Liver (tissue), 9 donors: ENCODE results near the gene SH3BP5L. TPM values are rescaled to one million over a fixed set of nuclear protein-coding genes. Genes with fewer than 3 reads are reported as not detected.
A peak's percentile ranks its signal among the peaks of the same experiment; 100 is the strongest.

Experiments used
- DNase-seq: peaks from one replicate; pipeline ENCODE4 v3.0.0-alpha.2; 2017; ENCODE audit warnings: low spot score
- H3K27ac ChIP-seq, 2 donors: one replicate each; pipeline ENCODE4 v1.7.0; 2013; ENCODE audit warnings: inconsistent platforms in 2 of 2, low read length in 2 of 2, control low read depth in 1 of 2, low read depth in 1 of 2, mild to moderate bottlenecking in 1 of 2
- H3K27me3 ChIP-seq, 4 donors: one replicate each; pipeline versions ENCODE4 v1.6.1 to v1.7.0; 2013; ENCODE audit warnings: low read length in 3 of 4, inconsistent platforms in 1 of 4, mild to moderate bottlenecking in 1 of 4, moderate library complexity in 1 of 4; ENCODE audit not compliant: control insufficient read depth in 4 of 4, insufficient read depth in 4 of 4
- H3K36me3 ChIP-seq, 4 donors: one replicate each; pipeline versions ENCODE4 v1.6.1 to v1.7.0; 2013; ENCODE audit warnings: low read length in 3 of 4, mild to moderate bottlenecking in 3 of 4, low read depth in 1 of 4, moderate library complexity in 1 of 4; ENCODE audit not compliant: control insufficient read depth in 4 of 4, insufficient read depth in 3 of 4
- H3K4me1 ChIP-seq, 4 donors: one replicate each; pipeline versions ENCODE4 v1.6.1 to v1.7.0; 2013; ENCODE audit warnings: low read length in 3 of 4, mild to moderate bottlenecking in 3 of 4, moderate library complexity in 1 of 4; ENCODE audit not compliant: control insufficient read depth in 4 of 4, insufficient read depth in 4 of 4
- H3K4me3 ChIP-seq, 3 donors: one replicate each; pipeline versions ENCODE4 v1.6.1 to v1.7.0; 2013; ENCODE audit warnings: low read length in 3 of 3, control low read depth in 1 of 3, low read depth in 1 of 3, mild to moderate bottlenecking in 1 of 3
- H3K9ac ChIP-seq, 2 donors: one replicate each; pipeline ENCODE4 v1.7.0; 2013; ENCODE audit warnings: low read length in 2 of 2, mild to moderate bottlenecking in 2 of 2, moderate library complexity in 2 of 2, control low read depth in 1 of 2, low read depth in 1 of 2
- H3K9me3 ChIP-seq, 4 donors: one replicate each; pipeline versions ENCODE4 v1.6.1 to v1.7.0; 2013; ENCODE audit warnings: low read length in 3 of 4; ENCODE audit not compliant: control insufficient read depth in 4 of 4
- ATF3 ChIP-seq: IDR thresholded peaks from 2 replicates; pipeline ENCODE4 v1.6.1; 2016; ENCODE audit warnings: antibody characterized with exemption
- CTCF ChIP-seq: fragments of 150-350 bp; IDR thresholded peaks from 2 replicates; pipeline ENCODE4 v1.5.1; 2017; ENCODE audit warnings: improper control_type of control experiment, low read depth, low read length; ENCODE audit not compliant: missing input control
- EGR1 ChIP-seq, 2 donors: IDR thresholded peaks; 2 replicates each; pipeline ENCODE4 v1.6.1; 2016 to 2018; ENCODE audit warnings: antibody characterized with exemption in 2 of 2, low read depth in 2 of 2
- FOXA1 ChIP-seq: IDR thresholded peaks from 2 replicates; pipeline ENCODE4 v1.6.1; 2016; ENCODE audit warnings: antibody characterized with exemption
- FOXA2 ChIP-seq: IDR thresholded peaks from 2 replicates; pipeline ENCODE4 v1.6.1; 2016; ENCODE audit warnings: antibody characterized with exemption
- GABPA ChIP-seq, 2 donors: IDR thresholded peaks in 1 of 2; conservative IDR thresholded peaks in 1 of 2; 2 replicates each; pipeline ENCODE4 v1.6.1; 2016; ENCODE audit warnings: antibody characterized with exemption in 2 of 2, mild to moderate bottlenecking in 1 of 2, moderate library complexity in 1 of 2
- HNF4A ChIP-seq, 2 donors: conservative IDR thresholded peaks; 2 replicates each; pipeline ENCODE4 v1.6.1; 2016; ENCODE audit warnings: antibody characterized with exemption in 2 of 2, mild to moderate bottlenecking in 2 of 2
- HNF4G ChIP-seq: IDR thresholded peaks from 2 replicates; pipeline ENCODE4 v1.6.1; 2016; ENCODE audit warnings: antibody characterized with exemption
- JUND ChIP-seq, 2 donors: IDR thresholded peaks; 2 replicates each; pipeline ENCODE4 v1.6.1; 2016; ENCODE audit warnings: antibody characterized with exemption in 2 of 2
- MAX ChIP-seq: IDR thresholded peaks from 2 replicates; pipeline ENCODE4 v1.6.1; 2016; ENCODE audit warnings: antibody characterized with exemption
- NR2F2 ChIP-seq: IDR thresholded peaks from 2 replicates; pipeline ENCODE4 v1.6.1; 2016; ENCODE audit warnings: antibody characterized with exemption
- RAD21 ChIP-seq, 2 donors: IDR thresholded peaks; 2 replicates each; pipeline ENCODE4 v1.6.1; 2016; ENCODE audit warnings: antibody characterized with exemption in 2 of 2, mild to moderate bottlenecking in 2 of 2
- REST ChIP-seq: IDR thresholded peaks from 2 replicates; pipeline ENCODE4 v1.6.1; 2016; ENCODE audit warnings: antibody characterized with exemption, mild to moderate bottlenecking
- RXRA ChIP-seq, 2 donors: IDR thresholded peaks; 2 replicates each; pipeline ENCODE4 v1.6.1; 2017 to 2018; ENCODE audit warnings: antibody characterized with exemption in 2 of 2, mild to moderate bottlenecking in 1 of 2
- SP1 ChIP-seq: IDR thresholded peaks from 2 replicates; pipeline ENCODE4 v1.6.1; 2018; ENCODE audit warnings: antibody characterized with exemption, mild to moderate bottlenecking
- TAF1 ChIP-seq: conservative IDR thresholded peaks from 2 replicates; pipeline ENCODE4 v1.6.1; 2016; ENCODE audit warnings: antibody characterized with exemption, mild to moderate bottlenecking
- YY1 ChIP-seq: IDR thresholded peaks from 2 replicates; pipeline ENCODE4 v1.6.1; 2016; ENCODE audit warnings: antibody characterized with exemption, mild to moderate bottlenecking
- ZBTB33 ChIP-seq: IDR thresholded peaks from 2 replicates; pipeline ENCODE4 v1.6.1; 2016; ENCODE audit warnings: antibody characterized with exemption
- WGBS: extraction: QIAGEN DNeasy Blood & Tissue Kit; methylation state at CpG from one replicate; pipeline ENCODE4 v1.1.7; 2013; 5-methylcytosine and 5-hydroxymethylcytosine counted together
- polyA plus RNA-seq, 2 donors: library from polyadenylated mRNA; stranded (reverse) in 1 of 2; unstranded in 1 of 2; fragments of 200-250 nt in 1 of 2; fragments of >200 nt in 1 of 2; fragmentation: Nextera tagmentation in 1 of 2; extraction: Ambion mirVana in 1 of 2; gene quantifications; one replicate each; pipeline versions ENCODE4 v1.2.1 to v1.2.3, GENCODE V29; 2013 to 2015
- total RNA-seq, 2 donors: library from RNA; depleted of rRNA; stranded (reverse); fragments of >200 nt; gene quantifications; one replicate each; pipeline ENCODE4 v1.2.3, GENCODE V29; 2014
- donor health status: healthy.
- donor health status: healthy.
- donor health status: healthy.
- donor health status: healthy.
- donor health status: healthy.

The SH3BP5L gene
- total and polyA plus RNA-seq, 4 donors = 1.5 to 16.4 (median 12.4) TPM

- H3K9ac ChIP-seq = peak within 1 kb of the TSS; percentile 94 to 97
- H3K27me3 ChIP-seq = no peaks in the 10 kb centered on the region
- peak within 1 kb of the TSS; percentile 91 for H3K27ac ChIP-seq
- H3K36me3 ChIP-seq = no peaks in the 10 kb centered on the region
- TF ChIP-seq FOXA2 = no peak
- TF ChIP-seq HNF4G = no peak
- TF ChIP-seq REST = no peak
- peak; percentile 23 for TF ChIP-seq YY1
- TF ChIP-seq GABPA (IDR thresholded peaks at IDR 0.05 in 1 of 2, conservative IDR thresholded peaks at IDR 0.05 in 1 of 2) = peak in 1 of 2 donors; percentile 85
- TF ChIP-seq ZBTB33 = no peak
- peak; percentile 9 for TF ChIP-seq FOXA1
- TF ChIP-seq RAD21 (IDR thresholded peaks at IDR 0.05) = peak in 1 of 2 donors; percentile 23
- no peak for TF ChIP-seq HNF4A (conservative IDR thresholded peaks at IDR 0.05)
- no peak for TF ChIP-seq TAF1
- no peak for TF ChIP-seq CTCF
- TF ChIP-seq ATF3 = no peak
- TF ChIP-seq EGR1 (IDR thresholded peaks at IDR 0.05; ENCODE audit: low read depth in 2 of 2) = peak in 1 of 2 donors; percentile 77
- TF ChIP-seq MAX = peak; percentile 79
- TF ChIP-seq JUND (IDR thresholded peaks at IDR 0.05) = no peak
- TF ChIP-seq SP1 = peak; percentile 51
- TF ChIP-seq NR2F2 = no peak
- no peak for TF ChIP-seq RXRA (IDR thresholded peaks at IDR 0.05)
- peak within 1 kb of the TSS; percentile 66 to 95 (median 90) for H3K4me3 ChIP-seq
- peaks cover 9 to 33% (median 19%) of the 10 kb centered on the region in 4 donors for H3K4me1 ChIP-seq
- H3K9me3 ChIP-seq = no peaks in the 10 kb centered on the region
- WGBS = 4% methylated on average over 62 of the region's 62 CpGs
- DNase-seq = peak; percentile 97
These were observed 33.5 kb upstream of the SH3BP5L start, which contains the start of gene ZNF692 for GRCh38 chr1:248858891-248859889. Gene ZNF692, minus strand, starts transcription at chr1:248859085. Its CDS starts 776 bp downstream, at chr1:248858309.
